GM06990 (cell line): ENCODE data around the gene PLPPR5.
"Not testable (repeated sequence)": the region's sequence is repeated elsewhere in the genome, so short reads cannot be mapped to it uniquely, and the experiment has no call there.

Experiments used
- DNase-seq: peaks from one replicate; pipeline ENCODE4 v3.0.0-alpha.2; 2011; ENCODE audit not compliant: insufficient read length; ENCODE audit errors: extremely low read depth
- H3K27me3 ChIP-seq: replicated peaks from 2 replicates; pipeline ENCODE4 v1.6.0; 2011; ENCODE audit warnings: low read length; ENCODE audit not compliant: control insufficient read depth, insufficient read depth
- H3K36me3 ChIP-seq: 2 replicates; pipeline ENCODE4 v1.5.1; 2011; ENCODE audit warnings: low read length; ENCODE audit not compliant: control insufficient read depth, insufficient read depth
- H3K4me3 ChIP-seq: replicated peaks from 2 replicates; pipeline ENCODE4 v1.5.1; 2011; ENCODE audit warnings: low read depth, mild to moderate bottlenecking, control low read depth, low read length
- TF ChIP-seq, protein P1 (sequence below): IDR thresholded peaks from 2 replicates; pipeline ENCODE4 v1.5.1; 2011; ENCODE audit warnings: low read length, control low read depth, mild to moderate bottlenecking, inconsistent platforms; ENCODE audit not compliant: insufficient read depth, poor library complexity, severe bottlenecking

Gene PLPPR5

DNA sequence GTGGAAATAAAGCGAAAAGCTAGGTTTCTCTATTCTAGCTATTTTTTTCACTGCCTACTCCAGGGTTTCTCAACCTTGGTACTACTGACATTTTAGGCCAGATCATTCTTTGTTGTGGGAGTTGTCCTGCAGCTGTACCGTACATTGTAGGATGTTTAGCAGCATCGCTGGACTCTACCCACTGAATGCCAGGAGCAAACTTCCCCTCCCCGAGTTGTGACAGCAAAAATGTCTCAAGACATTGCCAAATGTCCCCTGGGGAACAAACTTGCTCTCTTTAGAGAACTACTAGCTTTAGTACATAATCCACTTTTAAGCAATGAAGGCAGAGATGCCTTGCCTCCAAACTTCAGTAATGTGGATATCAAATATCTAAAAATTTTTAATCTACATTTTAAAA lies 122.8 kb downstream of the PLPPR5 start:
- TF ChIP-seq, protein P1, sequence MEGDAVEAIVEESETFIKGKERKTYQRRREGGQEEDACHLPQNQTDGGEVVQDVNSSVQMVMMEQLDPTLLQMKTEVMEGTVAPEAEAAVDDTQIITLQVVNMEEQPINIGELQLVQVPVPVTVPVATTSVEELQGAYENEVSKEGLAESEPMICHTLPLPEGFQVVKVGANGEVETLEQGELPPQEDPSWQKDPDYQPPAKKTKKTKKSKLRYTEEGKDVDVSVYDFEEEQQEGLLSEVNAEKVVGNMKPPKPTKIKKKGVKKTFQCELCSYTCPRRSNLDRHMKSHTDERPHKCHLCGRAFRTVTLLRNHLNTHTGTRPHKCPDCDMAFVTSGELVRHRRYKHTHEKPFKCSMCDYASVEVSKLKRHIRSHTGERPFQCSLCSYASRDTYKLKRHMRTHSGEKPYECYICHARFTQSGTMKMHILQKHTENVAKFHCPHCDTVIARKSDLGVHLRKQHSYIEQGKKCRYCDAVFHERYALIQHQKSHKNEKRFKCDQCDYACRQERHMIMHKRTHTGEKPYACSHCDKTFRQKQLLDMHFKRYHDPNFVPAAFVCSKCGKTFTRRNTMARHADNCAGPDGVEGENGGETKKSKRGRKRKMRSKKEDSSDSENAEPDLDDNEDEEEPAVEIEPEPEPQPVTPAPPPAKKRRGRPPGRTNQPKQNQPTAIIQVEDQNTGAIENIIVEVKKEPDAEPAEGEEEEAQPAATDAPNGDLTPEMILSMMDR = no peak
- Histone ChIP-seq H3K36me3 (no peaks in the 10 kb centered on the region), H3K4me3 (no peak overlapping the region)

DNA sequence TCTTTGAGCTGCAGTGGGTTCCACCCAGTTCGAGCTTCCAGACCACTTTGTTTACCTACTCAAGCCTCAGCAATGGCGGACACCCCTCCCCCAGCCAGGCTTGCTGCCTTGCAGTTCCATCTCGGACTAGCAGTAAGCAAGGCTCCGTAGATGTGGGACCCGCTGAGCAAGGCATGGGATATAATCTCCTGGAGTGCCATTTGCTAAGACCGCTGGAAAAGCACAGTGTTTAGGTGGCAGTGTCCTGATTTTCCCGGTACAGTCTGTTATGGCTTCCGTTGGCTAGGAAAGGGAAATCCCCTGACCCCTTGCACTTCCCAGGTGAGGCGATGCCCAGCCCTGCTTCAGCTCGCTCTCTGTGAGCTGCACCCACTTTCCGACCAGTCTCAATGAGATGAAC lies 123.4 kb downstream of the PLPPR5 start:
- H3K27me3 ChIP-seq, H3K36me3 ChIP-seq, DNase-seq, H3K4me3 ChIP-seq: not testable (repeated sequence)

More for the DNA sequence above, 122.8 kb downstream of the PLPPR5 start:
- no peaks in the 10 kb centered on the region for H3K27me3 ChIP-seq
- no peak for DNase-seq

DNA sequence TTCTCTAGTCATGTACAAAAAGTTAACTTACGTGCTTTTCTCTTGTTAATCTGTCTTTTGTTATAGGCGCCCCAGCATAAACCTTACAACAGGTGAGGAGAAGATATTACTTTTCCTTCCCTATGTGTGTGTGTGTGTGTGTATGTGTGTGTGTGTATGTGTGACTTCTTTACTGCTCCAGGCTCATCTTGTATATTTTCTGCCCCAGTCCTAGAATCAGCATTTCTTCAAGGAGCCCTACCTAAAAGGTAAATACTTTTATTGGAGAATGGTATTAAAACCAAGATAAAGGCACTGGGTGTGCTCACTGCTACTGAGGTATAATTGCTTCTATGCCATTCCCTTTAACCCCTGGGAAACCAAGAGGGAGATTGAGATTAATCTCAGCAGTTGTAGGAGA lies 129.8 kb downstream of the PLPPR5 start:
- TF ChIP-seq, protein P1 = no peak
- Histone ChIP-seq H3K36me3 (no peaks in the 10 kb centered on the region), H3K27me3 (no peaks in the 10 kb centered on the region), H3K4me3 (no peak overlapping the region)
- DNase-seq = no peak

DNA sequence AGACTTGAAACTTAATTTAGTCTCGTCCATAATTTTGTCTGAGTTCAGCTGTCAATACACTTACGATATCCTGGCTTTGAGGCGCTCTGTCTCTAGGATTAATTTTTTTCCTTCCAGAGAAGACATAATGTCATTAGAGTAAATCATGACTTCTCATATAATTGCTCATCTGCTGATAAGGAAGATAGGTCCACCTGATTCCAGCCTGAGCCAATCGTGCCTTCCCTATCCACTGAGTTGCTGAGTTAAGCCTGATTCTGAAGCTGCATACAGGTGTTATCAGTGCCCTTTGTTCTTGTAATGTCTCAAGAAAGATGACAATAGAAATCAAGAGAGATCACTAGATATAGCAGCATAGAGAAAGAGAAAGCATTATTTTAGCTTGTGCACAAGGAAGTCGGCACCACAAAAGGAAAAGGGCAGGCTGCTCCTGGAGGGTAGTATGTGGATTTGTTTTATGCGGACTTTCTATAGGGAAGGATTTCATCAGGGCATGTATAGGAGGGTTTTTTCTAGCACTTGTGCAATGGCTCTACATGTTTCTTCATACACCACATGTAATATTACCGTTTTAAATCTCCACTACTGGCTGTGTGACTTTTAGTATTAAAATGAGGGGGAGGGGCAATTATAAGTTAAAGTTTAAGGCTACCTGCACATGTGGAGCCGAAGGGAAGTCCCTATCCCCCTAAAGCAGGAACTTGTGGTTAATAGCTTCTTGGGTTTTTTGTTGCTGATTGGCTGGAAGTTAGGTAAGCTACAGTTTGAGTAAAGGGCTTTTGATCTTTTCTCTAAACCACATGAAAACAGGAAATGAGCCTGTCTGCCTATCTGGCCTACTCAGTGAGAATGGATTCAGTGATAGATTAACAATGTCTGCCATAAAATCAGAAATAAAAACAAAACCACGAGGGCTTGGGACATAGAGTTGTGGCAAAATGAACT lies 133.4 kb downstream of the PLPPR5 start:
- H3K36me3 ChIP-seq = no peaks in the 10 kb centered on the region
- peak; percentile 35 for DNase-seq
- no peak overlapping the region for H3K4me3 ChIP-seq
- TF ChIP-seq, protein P1 = no peak
- no peaks in the 10 kb centered on the region for H3K27me3 ChIP-seq

DNA sequence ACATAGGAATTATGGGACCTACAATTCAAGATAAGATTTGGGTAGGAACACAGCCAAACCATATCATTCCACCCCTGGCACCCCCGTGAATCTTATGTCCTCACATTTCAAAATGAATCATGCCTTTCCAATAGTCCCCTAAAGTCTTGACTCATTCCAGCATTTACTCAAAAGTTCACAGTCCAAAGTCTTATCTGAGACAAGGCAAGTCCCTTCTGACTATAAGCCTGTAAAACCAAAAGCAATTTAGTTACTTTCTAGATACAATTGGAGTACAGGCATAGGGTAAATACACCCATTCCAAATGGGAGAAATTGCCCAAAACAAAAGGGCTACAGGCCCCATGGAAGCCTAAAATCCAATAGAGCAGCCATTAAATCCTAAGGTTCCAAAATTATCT lies 138.9 kb downstream of the PLPPR5 start:
- no peaks in the 10 kb centered on the region for H3K36me3 ChIP-seq
- no peaks in the 10 kb centered on the region for H3K27me3 ChIP-seq
- TF ChIP-seq, protein P1 = no peak
- DNase-seq = no peak
- H3K4me3 ChIP-seq = no peak overlapping the region

DNA sequence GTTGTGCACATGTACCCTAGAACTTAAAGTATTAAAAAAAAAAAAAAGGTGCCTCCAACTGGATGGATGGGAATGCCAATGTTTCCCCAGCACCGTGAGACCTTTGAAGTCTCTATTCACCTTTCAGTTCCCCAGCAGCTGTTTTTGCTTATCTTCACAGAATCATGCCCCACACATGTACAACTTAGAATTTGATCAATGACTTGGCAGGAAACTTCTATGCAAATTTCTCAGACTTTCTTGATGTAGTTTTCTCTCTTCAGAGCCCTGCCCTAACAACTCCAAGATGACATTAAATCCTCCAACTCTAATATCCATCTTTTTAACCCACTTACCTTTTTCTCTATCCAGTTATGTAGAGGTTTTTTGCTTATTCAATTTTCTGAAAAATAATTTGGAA lies 144.3 kb downstream of the PLPPR5 start:
- no peak for DNase-seq
- TF ChIP-seq, protein P1 = no peak

More for the DNA sequence above, 144.3 kb downstream of the PLPPR5 start:
- no peaks in the 10 kb centered on the region for H3K27me3 ChIP-seq
- no peaks in the 10 kb centered on the region for H3K36me3 ChIP-seq
- H3K4me3 ChIP-seq = no peak overlapping the region
